GM23248 (cell line): Measurements from ENCODE around the gene HBS1L. TPM values are rescaled to one million over a fixed set of nuclear protein-coding genes. Genes with fewer than 3 reads are reported as not detected.

Source experiments
- DNase-seq: peaks from one replicate; pipeline ENCODE4 v3.0.0-alpha.2; 2015
- H2AFZ ChIP-seq: fragments of 200-600 bp; sonication (generic); 2 replicates; pipeline ENCODE4 v1.6.1; 2016; ENCODE audit warnings: antibody characterized with exemption
- H3F3A ChIP-seq: fragments of 200-600 bp; sonication (generic); 2 replicates; pipeline ENCODE4 v1.6.1; 2016; ENCODE audit warnings: mild to moderate bottlenecking, antibody characterized with exemption, mixed run types; ENCODE audit not compliant: insufficient read depth
- H3K27ac ChIP-seq: fragments of 200-600 bp; sonication (generic); 2 replicates; pipeline ENCODE4 v1.5.1; 2016; ENCODE audit warnings: mild to moderate bottlenecking
- H3K27me3 ChIP-seq: fragments of 200-600 bp; sonication (generic); replicated peaks from 2 replicates; pipeline ENCODE4 v1.6.1; 2016; ENCODE audit warnings: mild to moderate bottlenecking; ENCODE audit not compliant: insufficient read depth
- H3K36me3 ChIP-seq: fragments of 200-600 bp; sonication (generic); 2 replicates; pipeline ENCODE4 v1.6.1; 2016; ENCODE audit warnings: low read depth, mild to moderate bottlenecking
- H3K4me1 ChIP-seq: fragments of 200-600 bp; sonication (generic); 2 replicates; pipeline ENCODE4 v1.6.1; 2016; ENCODE audit warnings: mild to moderate bottlenecking; ENCODE audit not compliant: insufficient read depth
- H3K4me2 ChIP-seq: fragments of 200-600 bp; sonication (generic); one replicate; pipeline ENCODE4 v1.6.1; 2016; ENCODE audit warnings: mild to moderate bottlenecking; ENCODE audit not compliant: unreplicated experiment
- H3K4me3 ChIP-seq: fragments of 200-600 bp; sonication (generic); 2 replicates; pipeline ENCODE4 v1.5.1; 2016; ENCODE audit warnings: mild to moderate bottlenecking
- H3K79me2 ChIP-seq: fragments of 200-600 bp; sonication (generic); 2 replicates; pipeline ENCODE4 v1.6.1; 2016; ENCODE audit warnings: mild to moderate bottlenecking; ENCODE audit not compliant: insufficient read depth
- H3K9ac ChIP-seq: fragments of 200-600 bp; sonication (generic); 2 replicates; pipeline ENCODE4 v1.6.1; 2016; ENCODE audit warnings: mild to moderate bottlenecking
- H3K9me2 ChIP-seq: fragments of 200-600 bp; sonication (generic); 2 replicates; pipeline ENCODE4 v1.6.1; 2016; ENCODE audit warnings: mixed run types, mild to moderate bottlenecking, moderate library complexity; ENCODE audit not compliant: insufficient read depth
- H3K9me3 ChIP-seq: fragments of 200-600 bp; sonication (generic); one replicate; pipeline ENCODE4 v1.6.1; 2017; ENCODE audit warnings: low read depth
- H4K20me1 ChIP-seq: fragments of 200-600 bp; sonication (generic); 2 replicates; pipeline ENCODE4 v1.6.0; 2016; ENCODE audit not compliant: insufficient read depth
- EZH2 ChIP-seq: fragments of 200-600 bp; sonication (generic); IDR thresholded peaks from 2 replicates; pipeline ENCODE4 v1.6.1; 2018; ENCODE audit warnings: antibody characterized with exemption, mild to moderate bottlenecking; ENCODE audit not compliant: insufficient read depth, poor library complexity, severe bottlenecking
- EZH2phosphoT487 ChIP-seq: fragments of 200-600 bp; sonication (generic); IDR thresholded peaks from 2 replicates; pipeline ENCODE4 v1.6.1; 2018; ENCODE audit warnings: antibody characterized with exemption, moderate library complexity, mild to moderate bottlenecking, low read depth; ENCODE audit not compliant: insufficient read depth
- WGBS, 2 experiments: methylation state at CpG; one replicate each; pipeline ENCODE4 v1.1.6; 2015 to 2017; ENCODE audit warnings: low lambda C conversion rate in 2 of 2, low coverage in 1 of 2; ENCODE audit errors: missing lambda C conversion rate in 2 of 2; 5-methylcytosine and 5-hydroxymethylcytosine counted together
- in situ Hi-C: fragments of 300-500 bp; cut with MboI; formaldehyde crosslinking; loops from 2 replicates; pipeline ENCODE4 v1.15.0; 2020
- polyA plus RNA-seq: library from polyadenylated mRNA; unstranded; fragments of >200 nt; fragmentation: Nextera tagmentation; extraction: Ambion mirVana; gene quantifications from 2 replicates; pipeline ENCODE4 v1.2.1, GENCODE V29; 2016
- total RNA-seq: library from RNA; depleted of rRNA; stranded (reverse); fragments of >200 nt; shearing (Covaris generic); gene quantifications from 2 replicates; pipeline ENCODE4 v1.2.3, GENCODE V29; 2014

HBS1L gene
- total and polyA plus RNA-seq, 2 experiments from 2014 or later, result 83.1 to 83.9 TPM

GRCh38 chr6:135036731-135037420 lies 17.7 kb downstream of the HBS1L start:
- Histone ChIP-seq H2AFZ (no peak overlapping the region), H3K9me2 (no peaks in the 10 kb centered on the region), H3K9ac (no peak overlapping the region), H3K4me3 (no peak overlapping the region), H3K9me3 (no peaks in the 10 kb centered on the region), H3K4me1 (no peaks in the 10 kb centered on the region), H4K20me1 (0 out of 2 replicates have a peak, but pooled peaks cover 6% of the 10 kb centered on the region), H3F3A (no peaks in the 10 kb centered on the region; the same call in 1 of the 2 replicates), H3K4me2 (no peak overlapping the region), H3K27ac (no peak overlapping the region), H3K36me3 (peaks cover 16% of the 10 kb centered on the region), H3K79me2 (peaks cover 64% of the 10 kb centered on the region), H3K27me3 (no peaks in the 10 kb centered on the region)
- in situ Hi-C loops, result no loop called here
- 92 to 93% methylated on average over 5 of the region's 5 CpGs for WGBS, 2 experiments
- DNase-seq, result no peak
- no peak for TF ChIP-seq EZH2phosphoT487
- no peak for TF ChIP-seq EZH2

GRCh38 chr6:135033238-135033637 lies 21.4 kb downstream of the HBS1L start:
- TF ChIP-seq EZH2phosphoT487, result no peak
- TF ChIP-seq EZH2, result no peak
- peaks cover 12% of the 10 kb centered on the region for H3K36me3 ChIP-seq
- no peaks in the 10 kb centered on the region for H3K27me3 ChIP-seq
- H3F3A ChIP-seq, result no peaks in the 10 kb centered on the region; the same call in 1 of the 2 replicates
- H2AFZ ChIP-seq, result no peak overlapping the region
- no peak overlapping the region for H3K4me3 ChIP-seq
- in situ Hi-C loops, result no loop called here
- H3K4me1 ChIP-seq, result no peaks in the 10 kb centered on the region
- H4K20me1 ChIP-seq, result peaks cover 13% of the 10 kb centered on the region; the same call in 1 of the 2 replicates
- no peak for DNase-seq
- H3K9me3 ChIP-seq, result no peaks in the 10 kb centered on the region
- no peak overlapping the region for H3K4me2 ChIP-seq
- WGBS, 2 experiments, result 96 to 99% methylated on average over 3 of the region's 3 CpGs
- no peak overlapping the region for H3K27ac ChIP-seq
- H3K79me2 ChIP-seq, result peaks cover 60% of the 10 kb centered on the region
- H3K9me2 ChIP-seq, result no peaks in the 10 kb centered on the region
- H3K9ac ChIP-seq, result no peak overlapping the region

GRCh38 chr6:135030532-135031178 lies 24.0 kb downstream of the HBS1L start:
- DNase-seq, result peak; percentile 23
- Histone ChIP-seq H4K20me1 (peaks cover 13% of the 10 kb centered on the region; the same call in 1 of the 2 replicates), H2AFZ (no peak overlapping the region), H3F3A (no peaks in the 10 kb centered on the region), H3K4me3 (no peak overlapping the region), H3K9me2 (no peaks in the 10 kb centered on the region), H3K9me3 (no peaks in the 10 kb centered on the region), H3K27ac (no peak overlapping the region), H3K4me2 (no peak overlapping the region), H3K36me3 (peaks cover 12% of the 10 kb centered on the region), H3K4me1 (no peaks in the 10 kb centered on the region), H3K79me2 (peaks cover 80% of the 10 kb centered on the region), H3K9ac (no peak overlapping the region), H3K27me3 (no peaks in the 10 kb centered on the region)
- TF ChIP-seq EZH2, result no peak
- no peak for TF ChIP-seq EZH2phosphoT487
- WGBS, 2 experiments, result 83 to 84% methylated on average over 5 of the region's 5 CpGs
- in situ Hi-C loops, result no loop called here

GRCh38 chr6:135030056-135030473 lies 24.6 kb downstream of the HBS1L start:
- Histone ChIP-seq H3K4me1 (no peaks in the 10 kb centered on the region), H3K27me3 (no peaks in the 10 kb centered on the region), H3K9me3 (no peaks in the 10 kb centered on the region), H3K27ac (no peak overlapping the region), H4K20me1 (peaks cover 13% of the 10 kb centered on the region; the same call in 1 of the 2 replicates), H3K9me2 (no peaks in the 10 kb centered on the region), H3K36me3 (peaks cover 12% of the 10 kb centered on the region), H3K9ac (no peak overlapping the region), H3K4me2 (no peak overlapping the region), H2AFZ (no peak overlapping the region), H3F3A (no peaks in the 10 kb centered on the region), H3K4me3 (no peak overlapping the region), H3K79me2 (peaks cover 82% of the 10 kb centered on the region)
- DNase-seq, result no peak
- in situ Hi-C loops, result no loop called here
- no peak for TF ChIP-seq EZH2phosphoT487
- WGBS, 2 experiments, result 95 to 97% methylated on average over 3 of the region's 3 CpGs
